A673 (cell line): ENCODE measurements around the gene DGUOK. TPM values are rescaled to one million over a fixed set of nuclear protein-coding genes. Genes with fewer than 3 reads are reported as not detected.

Source experiments
- BruUV-seq: library from RNA; stranded (reverse); fragments of 400-500 nt; replicated peaks from 2 replicates; lab custom pipeline; 2021; lab: Mats Ljungman, UMichigan
- CTCF ChIA-PET: fragments of 300-600 bp; sonication (Branson Sonifier 250); formaldehyde crosslinking; loops from one replicate; lab custom pipeline; 2022; ENCODE audit warnings: antibody characterized with exemption; lab: Charles Lee
- POLR2A ChIA-PET: fragments of 300-600 bp; sonication (Branson Sonifier 250); formaldehyde crosslinking; loops from one replicate; lab custom pipeline; 2022; ENCODE audit warnings: antibody characterized with exemption; ENCODE audit not compliant: low non-redundant PET; lab: Charles Lee
- DNase-seq: peaks from one replicate; pipeline ENCODE4 v3.0.0-alpha.2; 2015; ENCODE audit warnings: low spot score
- H3K27ac ChIP-seq: fragments of 200-600 bp; sonication (generic); 2 replicates; pipeline ENCODE4 v1.5.1; 2016; ENCODE audit warnings: mixed run types, low read depth, mild to moderate bottlenecking, mixed read lengths, antibody characterized with exemption, low read length; ENCODE audit not compliant: poor library complexity, severe bottlenecking
- H3K27me3 ChIP-seq: fragments of 200-600 bp; sonication (generic); replicated peaks from 2 replicates; pipeline ENCODE4 v1.6.1; 2017; ENCODE audit warnings: mixed run types, low read depth, mild to moderate bottlenecking, mixed read lengths, antibody characterized with exemption, low read length; ENCODE audit not compliant: insufficient read depth, poor library complexity
- H3K36me3 ChIP-seq: fragments of 200-600 bp; sonication (generic); 2 replicates; pipeline ENCODE4 v1.6.1; 2016; ENCODE audit warnings: mixed run types, mild to moderate bottlenecking, mixed read lengths, antibody characterized with exemption, low read length; ENCODE audit not compliant: insufficient read depth, poor library complexity, severe bottlenecking
- H3K4me1 ChIP-seq: fragments of 200-600 bp; sonication (generic); 2 replicates; pipeline ENCODE4 v1.6.1; 2017; ENCODE audit warnings: mixed run types, mild to moderate bottlenecking, mixed read lengths, antibody characterized with exemption, low read length; ENCODE audit not compliant: insufficient read depth, poor library complexity, severe bottlenecking
- H3K4me3 ChIP-seq: fragments of 200-600 bp; sonication (generic); 2 replicates; pipeline ENCODE4 v1.5.1; 2016; ENCODE audit warnings: low read depth, mixed run types, mild to moderate bottlenecking, mixed read lengths, low read length; ENCODE audit not compliant: poor library complexity, severe bottlenecking
- H3K9me3 ChIP-seq: fragments of 200-600 bp; sonication (generic); 2 replicates; pipeline ENCODE4 v1.6.1; 2016; ENCODE audit warnings: mixed run types, low read depth, mild to moderate bottlenecking, mixed read lengths, antibody characterized with exemption, low read length; ENCODE audit not compliant: poor library complexity, severe bottlenecking
- CTCF ChIP-seq: fragments of 300-800, 200-600 bp; sonication (generic); conservative IDR thresholded peaks from 2 replicates; pipeline ENCODE4 v1.5.1; 2017; ENCODE audit warnings: low read depth, mild to moderate bottlenecking, antibody characterized with exemption, low read length, moderate library complexity, mixed read lengths
- EZH2 ChIP-seq: fragments of 200-600 bp; sonication (generic); IDR thresholded peaks from 2 replicates; pipeline ENCODE4 v1.6.1; 2017; ENCODE audit warnings: borderline replicate concordance, low read depth, mild to moderate bottlenecking, mixed read lengths, antibody characterized with exemption, low read length; ENCODE audit not compliant: poor library complexity, severe bottlenecking
- intact Hi-C: fragments of 100-400 bp; cut with micrococcal nuclease; formaldehyde crosslinking; loops from one replicate; pipeline ENCODE4 v1.10.0; 2022; ENCODE audit not compliant: unreplicated experiment
- total RNA-seq: library from RNA; stranded (reverse); gene quantifications from 2 replicates; pipeline ENCODE4 v1.2.3, GENCODE V29; 2021

The DGUOK gene
- total RNA-seq, 1 experiment from 2014 or later = 106 TPM

GRCh38 chr2:73892631-73893329 lies 33.9 kb upstream of the DGUOK start, which contains the start of gene ACTG2:
Gene ACTG2, plus strand, starts transcription at chr2:73893008. Its CDS starts 8,304 bp downstream, at chr2:73901312.
- intact Hi-C loops = no loop called here
- POLR2A ChIA-PET = no interaction called here
- Histone ChIP-seq H3K27me3 (no peaks in the 10 kb centered on the region), H3K36me3 (no peaks in the 10 kb centered on the region), H3K9me3 (no peaks in the 10 kb centered on the region), H3K27ac (no peak within 1 kb of the TSS), H3K4me3 (no peak within 1 kb of the TSS), H3K4me1 (no peaks in the 10 kb centered on the region)
- TF ChIP-seq CTCF (no peak), EZH2 (no peak)
- no TSS peak for BruUV-seq
- CTCF ChIA-PET = no interaction called here
- DNase-seq = no peak

DNA sequence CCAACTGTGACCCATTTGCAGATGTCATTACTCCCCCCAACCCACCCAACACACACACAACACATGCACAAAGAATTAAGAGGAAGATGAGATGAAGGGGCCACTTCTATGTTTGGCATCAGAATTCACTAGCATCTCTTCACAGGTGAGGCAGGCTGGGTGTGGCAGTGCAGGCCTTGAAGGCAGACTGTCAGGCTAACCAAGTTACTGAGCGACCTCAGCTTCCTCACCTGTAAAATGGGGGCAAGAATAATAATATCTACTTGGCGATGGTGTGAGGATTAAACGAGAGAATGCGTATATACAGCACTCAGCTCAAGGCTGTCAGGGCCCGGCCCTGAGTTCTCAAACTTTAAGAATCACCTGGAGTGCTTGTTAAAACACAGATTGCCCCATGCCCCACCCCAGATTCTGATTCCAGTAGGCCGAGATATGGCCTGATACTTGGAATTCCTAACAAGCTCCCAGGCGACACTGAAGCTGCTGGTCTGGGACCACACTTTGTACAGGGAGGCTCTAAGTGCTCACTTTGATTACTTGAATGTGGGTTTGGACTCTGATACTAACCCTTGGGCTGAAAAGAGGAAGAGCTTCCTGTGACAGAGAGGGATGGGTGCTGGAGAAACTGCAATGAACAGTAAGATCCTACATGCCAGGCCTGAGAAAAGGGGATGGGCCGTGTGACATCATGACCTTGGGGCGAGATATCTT lies 32.8 kb upstream of the DGUOK start:
- no peaks in the 10 kb centered on the region for H3K9me3 ChIP-seq
- POLR2A ChIA-PET = no interaction called here
- H3K27me3 ChIP-seq = no peaks in the 10 kb centered on the region
- no peak overlapping the region for H3K4me3 ChIP-seq
- no peak overlapping the region for H3K27ac ChIP-seq
- intact Hi-C loops = no loop called here
- no peaks in the 10 kb centered on the region for H3K36me3 ChIP-seq
- CTCF ChIA-PET = no interaction called here
- DNase-seq = no peak
- no peak for TF ChIP-seq EZH2
- no peak for TF ChIP-seq CTCF
- H3K4me1 ChIP-seq = no peaks in the 10 kb centered on the region
- BruUV-seq = no TSS peak

DNA sequence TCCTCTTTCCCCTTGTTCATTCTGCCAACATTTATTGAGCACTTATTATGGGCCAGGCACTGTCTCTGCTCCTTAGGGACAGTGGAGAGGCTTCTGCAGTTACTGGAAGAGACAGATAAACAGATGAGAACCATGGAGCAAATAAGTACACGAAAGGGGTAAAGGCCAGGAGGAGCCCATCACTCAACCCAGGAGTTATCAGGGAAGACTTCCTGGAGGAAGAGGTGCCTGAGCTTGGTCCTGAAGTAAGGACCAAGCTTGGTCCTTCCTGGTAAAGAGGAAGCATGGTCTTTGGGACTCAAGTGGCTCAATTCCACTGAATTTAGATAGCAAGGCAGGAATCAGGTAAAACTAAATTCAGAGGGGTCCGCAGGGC lies 32.2 kb upstream of the DGUOK start:
- DNase-seq = no peak
- Histone ChIP-seq H3K36me3 (no peaks in the 10 kb centered on the region), H3K27ac (no peak overlapping the region), H3K4me1 (no peaks in the 10 kb centered on the region), H3K4me3 (no peak overlapping the region), H3K27me3 (no peaks in the 10 kb centered on the region), H3K9me3 (no peaks in the 10 kb centered on the region)
- no peak for TF ChIP-seq EZH2
- no peak for TF ChIP-seq CTCF
- POLR2A ChIA-PET = no interaction called here
- intact Hi-C loops = no loop called here
- BruUV-seq = no TSS peak
- CTCF ChIA-PET = no interaction called here
